IMR-90 (cell line): Measurements from ENCODE around the gene MSRB1. TPM values are rescaled to one million over a fixed set of nuclear protein-coding genes. Genes with fewer than 3 reads are reported as not detected.

Source experiments
- ATAC-seq: fragments of 200-7000 bp; cut with Tn5 transposase; 2 replicates; pipeline ENCODE4 v1.9.1; 2020; ENCODE audit warnings: low read depth, mild to moderate bottlenecking, moderate library complexity
- BruUV-seq: library from RNA; stranded (reverse); fragments of 400-500 nt; replicated peaks from 2 replicates; lab custom pipeline; 2021; lab: Mats Ljungman, UMichigan
- CTCF ChIA-PET: fragments of 300-600 bp; formaldehyde crosslinking; extraction: SDS; loops from one replicate; lab custom pipeline; 2021; ENCODE audit warnings: antibody characterized with exemption; lab: Yijun Ruan, JAX
- POLR2A ChIA-PET: fragments of 300-600 bp; sonication (Branson Sonifier 250); formaldehyde crosslinking; loops from one replicate; lab custom pipeline; 2022; ENCODE audit warnings: antibody characterized with exemption; ENCODE audit not compliant: unreplicated experiment; lab: Charles Lee
- DNase-seq: peaks from one replicate; pipeline ENCODE4 v3.0.0; 2013
- H2AFZ ChIP-seq: replicated peaks from 2 replicates; pipeline ENCODE3; 2013; ENCODE audit warnings: low read length, mild to moderate bottlenecking; ENCODE audit not compliant: poor library complexity
- H2AK5ac ChIP-seq: 2 replicates; pipeline ENCODE4 v1.6.1; 2013; ENCODE audit warnings: low read depth, low read length, inconsistent platforms
- H2AK9ac ChIP-seq: replicated peaks from 2 replicates; pipeline ENCODE3; 2013; ENCODE audit warnings: mild to moderate bottlenecking, low read depth, low read length, moderate library complexity; ENCODE audit not compliant: poor library complexity
- H2BK120ac ChIP-seq: 2 replicates; pipeline ENCODE4 v1.6.1; 2013; ENCODE audit warnings: low read depth, low read length, inconsistent platforms
- H2BK15ac ChIP-seq: 3 replicates; pipeline ENCODE4 v1.6.1; 2013; ENCODE audit warnings: low read depth, low read length, inconsistent platforms
- H2BK20ac ChIP-seq: 2 replicates; pipeline ENCODE4 v1.6.1; 2013; ENCODE audit warnings: low read depth, mild to moderate bottlenecking, inconsistent platforms, low read length, moderate library complexity
- H2BK5ac ChIP-seq: 2 replicates; pipeline ENCODE4 v1.6.1; 2013; ENCODE audit warnings: mild to moderate bottlenecking, low read depth, low read length, inconsistent platforms; ENCODE audit not compliant: poor library complexity, severe bottlenecking
- H3K14ac ChIP-seq: replicated peaks from 2 replicates; pipeline ENCODE4 v1.6.1; 2013; ENCODE audit warnings: low read depth, low read length, inconsistent platforms
- H3K18ac ChIP-seq: 2 replicates; pipeline ENCODE4 v1.6.1; 2013; ENCODE audit warnings: low read depth, low read length, control low read depth
- H3K23ac ChIP-seq: 2 replicates; pipeline ENCODE4 v1.6.1; 2013; ENCODE audit warnings: low read depth, low read length, inconsistent platforms
- H3K27ac ChIP-seq: 2 replicates; pipeline ENCODE4 v1.5.1; 2013; ENCODE audit warnings: mild to moderate bottlenecking, control low read depth, low read length; ENCODE audit not compliant: insufficient read depth
- H3K27me3 ChIP-seq: 2 replicates; pipeline ENCODE4 v1.6.1; 2013; ENCODE audit warnings: low read length; ENCODE audit not compliant: control insufficient read depth, insufficient read depth
- H3K36me3 ChIP-seq: 2 replicates; pipeline ENCODE4 v1.6.1; 2013; ENCODE audit warnings: low read length, mixed read lengths; ENCODE audit not compliant: control insufficient read depth, insufficient read depth
- H3K4ac ChIP-seq: 2 replicates; pipeline ENCODE4 v1.6.1; 2013; ENCODE audit warnings: low read depth, low read length, inconsistent platforms
- H3K4me1 ChIP-seq: 2 replicates; pipeline ENCODE4 v1.6.1; 2013; ENCODE audit warnings: low read length, mixed read lengths; ENCODE audit not compliant: control insufficient read depth, insufficient read depth
- H3K4me2 ChIP-seq: 2 replicates; pipeline ENCODE4 v1.6.1; 2013; ENCODE audit warnings: low read depth, mild to moderate bottlenecking, control low read depth, low read length, moderate library complexity
- H3K4me3 ChIP-seq: 2 replicates; pipeline ENCODE4 v1.5.1; 2013; ENCODE audit warnings: low read depth, mild to moderate bottlenecking, control low read depth, low read length, moderate library complexity; ENCODE audit not compliant: insufficient read depth
- H3K56ac ChIP-seq: 2 replicates; pipeline ENCODE4 v1.6.1; 2013; ENCODE audit warnings: low read length, inconsistent platforms; ENCODE audit not compliant: insufficient read depth; ENCODE audit errors: extremely low read depth
- H3K79me1 ChIP-seq, 2 experiments: 2 replicates each; pipeline ENCODE4 v1.6.1; 2013; ENCODE audit warnings: low read length in 2 of 2, inconsistent platforms in 1 of 2, low read depth in 1 of 2
- H3K9ac ChIP-seq: 2 replicates; pipeline ENCODE4 v1.6.1; 2013; ENCODE audit warnings: low read depth, low read length, control low read depth
- H3K9me1 ChIP-seq: 2 replicates; pipeline ENCODE4 v1.6.1; 2013; ENCODE audit warnings: low read length, inconsistent platforms; ENCODE audit not compliant: insufficient read depth
- H3K9me3 ChIP-seq: 2 replicates; pipeline ENCODE4 v1.6.1; 2013; ENCODE audit warnings: low read length; ENCODE audit not compliant: control insufficient read depth, insufficient read depth
- H4K20me1 ChIP-seq: 2 replicates; pipeline ENCODE4 v1.6.1; 2013; ENCODE audit warnings: low read length, inconsistent platforms; ENCODE audit not compliant: insufficient read depth
- H4K5ac ChIP-seq: 2 replicates; pipeline ENCODE4 v1.6.1; 2013; ENCODE audit warnings: mild to moderate bottlenecking, low read depth, low read length, control low read depth
- H4K8ac ChIP-seq, 2 experiments: 2 replicates each; pipeline ENCODE4 v1.6.1; 2013; ENCODE audit warnings: low read depth in 2 of 2, low read length in 2 of 2, control low read depth in 1 of 2, inconsistent platforms in 1 of 2
- H4K91ac ChIP-seq: 2 replicates; pipeline ENCODE4 v1.6.1; 2013; ENCODE audit warnings: low read depth, low read length, inconsistent platforms; ENCODE audit not compliant: insufficient read depth
- CHD1 ChIP-seq: IDR thresholded peaks from 2 replicates; pipeline ENCODE4 v1.6.1; 2012; ENCODE audit warnings: low read depth, low read length, improper control_type of control experiment
- CTCF ChIP-seq: conservative IDR thresholded peaks from 2 replicates; pipeline ENCODE4 v1.5.1; 2012; ENCODE audit warnings: mild to moderate bottlenecking, low read depth, low read length, improper control_type of control experiment
- RAD21 ChIP-seq: IDR thresholded peaks from 2 replicates; pipeline ENCODE4 v1.6.1; 2012; ENCODE audit warnings: low read length, improper control_type of control experiment
- RCOR1 ChIP-seq: IDR thresholded peaks from 2 replicates; pipeline ENCODE4 v1.6.1; 2012; ENCODE audit warnings: mild to moderate bottlenecking, low read length, improper control_type of control experiment; ENCODE audit not compliant: insufficient replicate concordance
- RFX5 ChIP-seq: IDR thresholded peaks from 2 replicates; pipeline ENCODE4 v1.8.0; 2012; ENCODE audit warnings: low read depth, mild to moderate bottlenecking, low read length, moderate library complexity
- USF2 ChIP-seq: fragments of 150-350 bp; IDR thresholded peaks from 2 replicates; pipeline ENCODE4 v1.6.1; 2017; ENCODE audit warnings: mild to moderate bottlenecking, antibody characterized with exemption, low read length, low read depth
- WGBS, 2 experiments: methylation state at CpG; one replicate each; pipeline versions ENCODE4 v1.1.5 to v1.1.7; 2013; ENCODE audit warnings: missing lambda C conversion rate in 2 of 2; ENCODE audit not compliant: insufficient read length in 1 of 2; ENCODE audit errors: extremely low coverage in 2 of 2; 5-methylcytosine and 5-hydroxymethylcytosine counted together
- dilution Hi-C: fragments of 300-500 bp; cut with HindIII; formaldehyde crosslinking; loops from one replicate; pipeline ENCODE4 v1.14.3; 2018; ENCODE audit warnings: low sequenced_read_pairs; ENCODE audit not compliant: unreplicated experiment
- in situ Hi-C: fragments of 300-500 bp; cut with MboI; formaldehyde crosslinking; loops from 3 replicates; pipeline ENCODE4 v1.14.3; 2019; ENCODE audit warnings: low sequenced_read_pairs, inconsistent platforms, mixed read lengths
- intact Hi-C: fragments of 100-400 bp; cut with micrococcal nuclease; formaldehyde crosslinking; loops from 2 replicates; pipeline ENCODE4 v1.10.0; 2022
- polyA plus RNA-seq, 3 experiments: library from polyadenylated mRNA; depleted of rRNA; stranded (reverse); fragments of >200 nt; gene quantifications; 2 replicates each; pipeline ENCODE4 v1.2.3, GENCODE V29; 2012; ENCODE audit warnings: low replicate concordance in 1 of 3
- total RNA-seq: library from RNA; depleted of rRNA; stranded (reverse); fragments of >200 nt; gene quantifications from 2 replicates; pipeline ENCODE4 v1.2.3, GENCODE V29; 2012

MSRB1 gene
- total and polyA plus RNA-seq, 2 of the 4 experiments (the other 2 are of a cell fraction), result 17.0 to 32.3 TPM

GRCh38 chr16:1974157-1975070, 31.4 kb upstream of the MSRB1 start:
- Histone ChIP-seq H2BK20ac (no peak overlapping the region), H2BK15ac (no peak overlapping the region), H3K14ac (no peak overlapping the region), H2AFZ (no peak overlapping the region), H4K8ac (no peak overlapping the region), H2AK9ac (peak overlapping the region; percentile 81), H3K27ac (no peak overlapping the region), H3K18ac (no peak overlapping the region), H3K4me3 (no peak overlapping the region), H3K9me3 (no peaks in the 10 kb centered on the region), H3K36me3 (peaks cover 46% of the 10 kb centered on the region), H4K91ac (no peak overlapping the region), H4K5ac (no peak overlapping the region), H3K9ac (no peak overlapping the region), H4K20me1 (no peaks in the 10 kb centered on the region; the same call in 1 of the 2 replicates), H2BK5ac (no peak overlapping the region), H3K9me1 (peaks cover 3% of the 10 kb centered on the region; the same call in 1 of the 2 replicates), H3K23ac (no peak overlapping the region), H3K4me2 (no peak overlapping the region), H2BK120ac (no peak overlapping the region), H3K4me1 (peaks cover 6% of the 10 kb centered on the region), H3K79me1 (peaks cover 9 to 36% of the 10 kb centered on the region in 2 experiments), H3K56ac (no peak overlapping the region), H2AK5ac (no peak overlapping the region), H3K4ac (no peak overlapping the region), H3K27me3 (no peaks in the 10 kb centered on the region; the same call in 1 of the 2 replicates)
- WGBS, 2 experiments, result 95% methylated on average over 13 of the region's 42 CpGs; no CpG with 5 or more reads in 1 of the 2 experiments
- no peak for TF ChIP-seq CTCF
- TF ChIP-seq CHD1, result no peak
- TF ChIP-seq USF2, result no peak
- no peak for TF ChIP-seq RCOR1
- TF ChIP-seq RAD21, result no peak
- TF ChIP-seq RFX5, result no peak
- CTCF ChIA-PET, result no interaction called here
- DNase-seq, result no peak
- intact Hi-C loops, result no loop called here
- POLR2A ChIA-PET, result no interaction called here
- no TSS peak for BruUV-seq
- dilution Hi-C loops, result no loop called here
- ATAC-seq, result no peak
- in situ Hi-C loops, result no loop called here
